IPS-NIHi7 (cell line): Measurements from ENCODE around the gene SLC16A3.
"Not testable (repeated sequence)": the region's sequence is repeated elsewhere in the genome, so short reads cannot be mapped to it uniquely, and the experiment has no call there.

Source experiments
- DNase-seq: peaks from one replicate; pipeline ENCODE4 v3.0.0; 2012; ENCODE audit warnings: mixed read lengths; ENCODE audit errors: extremely low spot score

SLC16A3 gene

DNA sequence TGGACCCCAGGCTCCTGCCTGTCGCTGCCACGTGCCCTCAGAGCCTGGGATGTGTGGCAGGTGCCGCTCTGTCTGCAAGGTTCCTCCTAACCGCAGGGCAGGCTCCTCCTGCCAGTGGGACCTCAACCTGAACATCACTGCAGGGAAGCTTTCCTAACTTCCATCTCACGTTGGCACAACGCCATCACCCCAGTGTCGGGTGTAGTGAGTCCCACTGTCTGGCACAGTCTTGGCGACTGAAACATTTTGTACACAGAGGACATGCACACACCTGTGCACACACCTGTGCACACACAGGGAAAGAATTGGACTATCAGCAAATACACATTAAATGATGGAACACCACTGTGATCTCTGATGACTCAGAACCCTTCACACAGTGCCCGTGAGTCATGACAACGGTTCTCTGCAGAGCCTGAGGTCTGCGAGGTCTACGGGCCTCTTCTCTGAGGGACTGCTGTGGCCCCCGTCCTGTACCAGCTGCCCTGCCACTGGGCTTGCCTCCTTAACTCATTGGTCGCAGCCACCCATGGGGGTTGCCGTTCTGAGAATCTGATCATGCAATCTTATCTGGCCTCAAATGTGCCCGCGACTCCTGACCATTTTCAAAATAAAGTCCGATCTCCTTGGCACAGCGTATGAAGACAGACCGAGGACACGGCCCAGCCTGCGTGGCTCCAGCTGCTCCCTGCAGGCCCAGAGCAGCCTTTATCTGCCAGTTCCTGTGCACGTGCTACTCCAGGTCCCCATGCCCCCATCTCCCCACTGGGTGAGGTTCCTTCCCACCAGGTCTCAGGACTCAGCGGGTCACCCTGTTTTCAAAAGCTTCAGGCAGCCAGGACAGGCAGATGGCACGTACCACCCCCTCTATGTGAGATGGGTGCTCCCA is 23.8 kb upstream of the SLC16A3 start:
- no peak for DNase-seq

DNA sequence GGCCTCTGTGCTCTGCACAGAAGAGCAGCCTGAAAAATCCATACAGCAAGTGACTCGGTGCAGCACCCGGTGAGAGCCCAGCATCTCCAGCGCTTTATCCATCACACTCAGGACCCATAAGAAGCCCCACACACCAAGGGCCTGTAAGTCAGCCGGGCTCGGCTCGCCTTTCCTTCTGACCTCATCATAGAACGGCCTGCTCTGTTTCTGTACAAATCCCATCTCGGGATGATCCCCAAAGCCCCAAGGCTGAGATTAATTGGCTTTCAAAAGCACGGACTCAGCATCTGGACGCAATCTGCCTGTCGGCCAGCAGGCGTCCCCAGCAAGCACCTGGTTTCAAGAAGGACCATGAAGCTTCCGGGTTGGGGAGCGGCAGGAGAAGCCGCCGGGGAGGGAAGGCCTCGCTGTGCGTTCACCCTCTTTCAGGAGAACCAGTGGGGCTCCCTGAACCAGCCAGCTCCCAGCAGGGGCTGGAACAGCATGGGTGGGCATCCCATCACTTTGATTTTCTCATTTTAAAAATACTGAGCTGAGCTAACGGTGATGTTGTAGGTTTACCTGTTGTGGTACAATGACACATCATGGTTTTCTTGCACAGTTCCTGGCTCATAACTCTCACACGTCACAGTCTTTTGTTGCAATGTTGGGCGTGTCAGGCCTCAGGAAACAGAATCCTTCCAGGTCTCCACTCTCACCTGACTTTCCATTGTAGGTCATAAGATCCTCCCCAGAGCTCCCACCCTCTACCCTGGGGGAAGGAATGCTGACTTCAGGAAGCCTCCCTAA is 22.9 kb upstream of the SLC16A3 start:
- peak; percentile 88 for DNase-seq

DNA sequence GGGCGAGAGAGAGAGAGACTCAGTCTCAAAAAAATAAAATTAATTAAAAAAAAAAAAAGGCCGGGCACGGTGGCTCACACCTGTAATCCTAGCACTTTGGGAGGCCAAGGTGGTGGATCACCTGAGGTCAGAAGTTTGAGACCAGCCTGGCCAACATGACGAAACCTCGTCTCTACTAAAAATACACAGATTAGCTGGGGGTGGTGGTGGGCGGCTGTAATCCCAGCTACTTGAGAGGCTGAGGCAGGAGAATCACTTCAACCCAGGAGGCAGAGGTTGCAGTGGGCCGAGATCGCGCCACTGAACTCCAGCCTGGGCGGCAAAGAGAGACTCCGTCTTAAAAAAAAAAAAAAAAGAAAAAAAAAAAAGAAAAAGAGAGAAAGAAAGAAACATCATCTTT is 18.2 kb upstream of the SLC16A3 start:
- DNase-seq = not testable (repeated sequence)

DNA sequence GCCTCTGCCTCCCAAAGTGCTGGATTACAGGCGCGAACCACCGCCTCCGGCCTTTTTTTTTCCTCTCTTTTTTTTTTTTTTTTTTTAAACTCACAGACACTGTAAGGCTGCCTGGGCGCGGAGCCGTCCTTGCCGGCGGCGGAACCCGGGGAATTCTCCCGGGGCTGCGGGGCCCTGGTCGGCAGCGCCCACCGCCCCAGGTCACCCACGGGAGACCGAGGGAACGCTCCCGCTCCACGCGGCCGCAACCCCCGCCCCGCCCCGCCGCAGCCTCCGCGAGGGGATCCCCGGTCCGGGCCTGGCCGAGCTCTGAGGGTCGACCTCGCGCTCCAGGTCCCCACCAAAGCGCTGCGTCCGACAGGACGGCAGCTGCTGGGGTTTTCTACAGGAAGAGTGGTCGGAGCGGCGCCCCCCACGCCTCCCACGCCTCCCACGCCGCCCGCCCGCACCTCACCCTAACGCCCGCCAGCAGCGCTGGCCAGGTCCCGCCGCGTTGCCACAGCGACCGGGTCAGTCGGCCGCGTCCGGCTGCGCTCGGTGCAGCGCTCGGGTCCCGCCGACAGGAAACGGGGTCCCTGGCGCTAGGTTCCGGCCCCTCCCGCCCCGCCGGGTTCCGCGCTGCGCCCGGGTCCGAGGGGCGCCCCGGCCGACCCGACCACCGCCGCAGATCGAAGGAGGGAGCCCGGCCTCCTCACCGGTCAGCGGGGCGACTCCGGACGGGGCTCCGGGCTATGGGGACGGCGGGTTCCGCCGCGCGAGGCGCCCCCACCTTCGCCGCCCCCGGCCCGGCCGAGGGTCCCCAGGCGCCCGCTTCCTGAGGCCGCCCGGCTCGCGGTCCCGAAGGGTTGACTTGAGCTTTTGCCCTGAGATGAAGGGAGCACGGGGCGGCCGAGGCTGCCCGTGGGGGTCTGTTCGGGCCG is 16.3 kb upstream of the SLC16A3 start, which contains the start of gene CCDC57:
Gene CCDC57, minus strand, starts transcription at position 512 of the 920 bp plus-strand sequence. CDS start 10,898 bp downstream, outside the sequence.
- peak; percentile 94 for DNase-seq

DNA sequence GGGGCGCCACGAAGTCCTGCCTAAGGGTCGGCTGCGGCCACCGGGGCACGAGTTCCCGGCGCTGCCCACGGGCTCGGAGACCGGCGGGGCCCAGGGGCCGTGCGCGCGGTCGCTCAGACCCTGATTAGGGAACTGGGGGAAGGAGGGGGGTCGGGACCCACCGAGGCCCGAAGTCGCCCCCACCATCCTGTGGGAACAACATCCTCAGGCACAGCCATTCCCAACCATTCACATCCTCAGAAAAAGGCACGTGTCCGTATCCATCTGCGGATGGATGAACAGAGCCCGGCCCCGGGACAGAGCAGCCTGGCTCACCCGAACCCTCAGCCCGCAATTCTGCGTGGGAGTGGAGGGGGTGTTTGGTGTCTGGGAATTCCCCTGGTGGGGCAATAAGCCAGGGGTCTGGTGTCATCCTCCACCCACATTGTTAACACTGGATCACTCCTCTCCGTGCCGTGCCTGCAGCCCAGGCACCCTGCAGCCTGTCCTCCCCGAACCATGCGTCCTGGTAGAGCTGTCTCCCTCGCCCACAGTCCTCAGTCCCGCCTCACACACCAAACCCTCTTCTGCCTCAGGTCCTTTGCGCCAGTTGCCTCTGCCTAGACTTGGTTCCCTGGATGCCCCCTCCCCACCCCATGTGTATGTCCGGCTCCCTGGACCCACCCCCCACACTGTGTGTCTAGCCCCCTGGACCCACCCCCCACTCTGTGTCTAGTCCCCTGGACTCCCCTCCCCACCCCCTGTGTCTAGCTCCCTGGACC is 15.4 kb upstream of the SLC16A3 start:
- DNase-seq = peak; percentile 70

DNA sequence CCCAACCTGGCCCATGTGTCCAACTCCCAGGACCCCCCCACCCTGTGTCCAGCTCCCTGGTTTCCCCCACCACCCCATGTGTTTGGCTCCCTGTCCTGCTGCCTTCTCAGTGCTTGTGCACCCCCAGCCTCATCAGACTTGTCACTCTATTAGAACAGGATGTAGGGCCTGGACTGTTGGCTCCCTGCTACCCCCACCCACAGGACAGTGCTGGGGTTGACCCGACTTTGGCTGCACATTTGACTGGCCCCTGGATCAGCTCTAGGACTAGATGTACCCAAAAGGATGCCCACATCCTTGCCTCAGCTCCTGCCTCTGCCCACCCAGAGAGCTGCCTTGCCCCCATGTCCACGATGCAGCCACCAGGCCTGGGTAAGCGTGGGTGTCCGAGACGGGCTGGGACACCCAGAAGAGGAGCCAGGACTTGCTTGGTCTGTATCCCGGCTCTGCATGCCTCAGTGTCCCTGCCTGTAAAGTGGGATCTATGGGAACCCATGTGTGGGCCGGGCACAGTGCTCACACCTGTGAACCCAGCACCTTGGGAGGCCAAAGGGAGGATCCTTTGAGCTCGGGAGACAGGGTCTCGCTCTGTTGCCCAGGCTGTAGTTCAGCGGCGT is 14.7 kb upstream of the SLC16A3 start:
- DNase-seq = no peak

DNA sequence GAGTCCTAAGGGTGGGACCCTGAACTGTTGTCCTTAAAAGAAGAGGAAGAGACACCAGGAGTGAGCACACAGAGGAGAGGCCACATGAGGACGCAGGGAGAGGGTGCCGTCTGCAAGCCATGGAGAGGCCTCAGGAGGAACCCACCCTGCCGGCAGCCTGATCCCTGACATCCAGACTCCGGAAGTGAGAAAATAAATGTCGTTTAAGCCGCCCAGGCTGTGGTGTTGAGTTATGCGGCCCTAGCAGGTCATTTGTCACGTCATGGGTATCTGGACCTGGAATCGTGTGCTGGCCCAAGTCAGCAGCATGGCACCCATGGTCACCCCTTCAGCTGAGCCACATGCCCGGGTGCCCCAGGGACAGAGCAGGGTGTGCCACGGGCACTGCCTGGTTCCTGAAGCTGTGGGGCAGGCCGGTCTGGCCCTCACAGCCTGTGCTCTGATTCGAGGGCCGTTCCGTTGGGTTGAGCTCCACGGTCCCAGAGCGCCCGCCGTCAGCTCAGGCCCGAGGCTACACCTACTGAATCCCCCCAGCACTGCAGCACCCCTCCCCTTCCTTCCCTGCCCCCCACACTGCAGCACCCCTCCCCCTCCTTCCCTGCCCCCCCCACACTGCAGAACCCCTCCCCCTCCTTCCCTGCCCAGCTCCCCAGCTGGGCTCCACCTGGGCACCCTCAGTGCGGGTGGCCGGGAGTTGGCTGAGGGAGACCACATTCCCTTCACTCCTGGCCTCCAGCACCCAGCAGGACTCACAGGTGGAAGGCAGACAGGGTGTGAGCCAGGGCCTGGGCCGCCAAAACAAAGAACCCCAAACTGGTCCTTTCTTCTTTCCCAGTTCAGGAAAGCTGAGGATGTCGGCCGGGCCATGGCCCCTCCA is 13.5 kb upstream of the SLC16A3 start:
- DNase-seq = no peak

DNA sequence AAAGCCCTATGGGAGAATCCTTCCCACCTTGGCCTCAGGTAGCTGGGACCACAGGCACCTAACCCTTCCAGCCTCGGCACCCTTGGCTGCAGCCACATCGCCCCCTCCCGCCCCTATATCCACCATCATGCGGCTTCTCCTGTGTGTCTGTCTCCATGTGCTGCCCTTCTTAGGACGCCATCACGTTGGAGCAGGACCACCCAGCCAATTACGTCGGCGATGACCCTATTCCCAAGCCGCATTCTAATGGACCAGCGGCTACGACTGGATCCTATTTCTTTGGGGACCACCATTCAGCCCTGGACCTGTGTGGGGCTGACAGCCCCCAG is 12.9 kb upstream of the SLC16A3 start:
- no peak for DNase-seq

DNA sequence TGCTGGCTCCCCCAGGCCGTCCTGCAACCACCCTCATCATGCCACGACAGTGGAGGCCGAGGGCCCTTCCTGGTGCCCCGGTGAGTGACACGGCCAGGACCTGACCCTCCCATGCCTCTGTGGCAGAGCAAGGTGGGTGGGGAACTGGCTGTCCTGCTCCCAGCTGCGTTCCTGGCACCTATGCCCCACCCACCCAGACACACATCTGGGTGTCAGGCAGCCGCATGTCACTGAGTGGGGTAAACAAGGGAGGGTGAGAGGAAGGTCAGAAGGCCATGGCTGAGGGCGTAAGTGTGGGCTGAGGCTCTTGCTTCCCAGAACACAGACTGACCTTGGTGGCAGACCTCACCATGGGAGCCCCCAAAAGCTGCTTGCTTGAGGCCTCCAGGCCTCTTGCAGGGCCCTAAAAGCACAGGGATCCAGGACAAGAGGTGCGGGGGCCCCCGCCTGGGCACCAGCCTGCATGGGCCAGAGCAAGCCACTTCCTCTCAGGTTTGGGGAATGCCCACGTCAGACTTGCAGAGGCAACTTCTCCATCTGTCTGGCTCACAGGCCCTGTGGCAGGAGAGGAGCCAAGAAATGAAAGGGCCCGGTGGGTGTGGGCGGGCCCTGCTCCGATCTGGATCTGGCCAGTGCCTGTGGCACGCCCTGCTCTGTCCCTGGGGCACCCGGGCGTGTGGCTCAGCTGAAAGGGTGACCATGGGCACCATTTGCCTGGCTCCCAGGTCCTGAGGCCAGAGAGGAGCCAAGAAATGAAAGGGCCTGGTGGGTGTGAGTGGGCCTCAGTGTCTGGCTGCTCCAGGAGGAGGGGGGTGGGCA is 12.3 kb upstream of the SLC16A3 start:
- DNase-seq = no peak

DNA sequence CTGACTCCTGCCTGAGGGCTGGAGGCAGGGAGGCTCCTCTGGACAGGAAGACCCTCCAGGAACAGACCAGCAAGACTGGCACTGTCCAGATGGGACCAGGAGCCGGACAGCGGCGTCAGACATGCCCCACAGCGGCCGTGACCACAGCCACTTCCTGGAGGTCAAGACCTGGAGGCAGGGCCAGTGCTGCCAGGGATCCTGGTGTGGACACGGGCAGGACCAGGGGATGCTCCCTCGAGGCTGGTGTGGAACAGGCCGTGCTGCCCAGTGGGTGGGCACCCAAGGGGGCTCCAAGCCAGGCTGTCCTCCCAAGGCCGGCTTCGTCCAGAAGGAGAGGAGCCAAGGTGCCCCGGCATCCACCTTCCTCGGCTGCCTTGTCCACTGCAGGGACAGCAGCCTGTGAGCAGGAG is 11.7 kb upstream of the SLC16A3 start:
- DNase-seq = no peak

DNA sequence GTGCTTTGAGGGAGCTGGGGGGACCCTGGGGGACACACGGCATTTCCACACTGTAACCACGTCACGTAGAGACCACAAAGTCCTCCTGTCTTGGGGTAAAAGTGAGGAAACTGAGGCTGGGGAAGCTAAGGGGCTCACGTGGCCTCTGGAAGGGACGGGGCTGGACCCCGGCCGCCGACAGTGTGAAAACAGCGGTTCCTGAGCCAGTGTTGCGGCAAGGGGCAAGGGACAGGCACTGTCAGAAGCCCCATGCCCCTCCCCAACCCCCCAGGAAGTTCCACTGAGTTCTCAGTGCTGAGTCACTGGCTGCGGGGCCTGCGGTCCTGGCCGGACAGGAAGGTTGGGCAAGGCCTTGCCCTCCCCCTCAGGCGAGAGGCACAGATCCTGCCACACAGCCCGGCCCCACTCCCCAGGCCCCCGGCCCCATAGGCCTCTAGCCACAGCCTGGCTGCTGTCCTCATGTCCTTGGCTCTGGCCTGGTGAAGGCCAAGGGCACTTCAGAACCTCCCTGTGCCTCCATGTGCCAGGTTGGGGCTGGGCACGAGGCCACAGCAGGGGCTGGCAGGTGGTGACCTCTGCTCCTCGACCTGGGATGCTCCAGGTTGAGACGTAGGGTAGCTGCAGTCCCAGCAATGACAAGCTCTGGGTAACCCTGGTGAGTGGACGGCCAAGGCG is 11.2 kb upstream of the SLC16A3 start:
- no peak for DNase-seq

DNA sequence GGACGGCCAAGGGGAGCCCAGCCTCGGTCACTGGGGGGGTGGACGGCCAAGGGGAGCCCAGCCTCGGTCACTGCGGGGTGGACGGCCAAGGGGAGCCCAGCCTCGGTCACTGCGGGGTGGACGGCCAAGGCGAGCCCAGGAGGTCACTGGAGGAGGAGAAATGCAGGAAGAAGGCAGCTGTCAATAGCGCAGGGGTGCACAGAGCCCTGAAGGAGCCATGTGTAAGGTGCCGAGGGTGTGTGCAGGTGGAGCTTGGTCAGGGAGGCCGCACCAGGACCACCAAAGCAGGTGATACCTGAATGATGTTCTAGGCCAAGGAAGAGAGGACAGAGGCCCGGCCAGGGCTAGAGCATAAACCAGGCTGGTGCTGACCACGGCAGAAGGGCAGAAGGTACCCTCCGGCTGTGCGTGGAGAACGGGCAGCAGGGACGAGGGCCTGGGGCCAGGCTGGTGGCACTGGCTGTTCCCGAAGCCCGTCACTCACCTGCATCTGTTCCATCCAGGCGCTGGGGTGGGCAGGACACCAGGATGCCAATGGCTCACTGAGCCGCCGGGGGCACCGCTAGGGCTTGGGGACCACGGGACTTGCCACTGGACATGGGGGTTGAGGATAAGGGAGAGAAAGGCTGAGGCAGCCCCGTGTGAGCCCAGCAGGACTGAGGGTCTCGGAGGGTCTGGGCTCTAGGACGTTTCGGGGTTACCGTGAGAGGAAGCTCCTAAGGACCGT is 10.3 kb upstream of the SLC16A3 start:
- DNase-seq = no peak

DNA sequence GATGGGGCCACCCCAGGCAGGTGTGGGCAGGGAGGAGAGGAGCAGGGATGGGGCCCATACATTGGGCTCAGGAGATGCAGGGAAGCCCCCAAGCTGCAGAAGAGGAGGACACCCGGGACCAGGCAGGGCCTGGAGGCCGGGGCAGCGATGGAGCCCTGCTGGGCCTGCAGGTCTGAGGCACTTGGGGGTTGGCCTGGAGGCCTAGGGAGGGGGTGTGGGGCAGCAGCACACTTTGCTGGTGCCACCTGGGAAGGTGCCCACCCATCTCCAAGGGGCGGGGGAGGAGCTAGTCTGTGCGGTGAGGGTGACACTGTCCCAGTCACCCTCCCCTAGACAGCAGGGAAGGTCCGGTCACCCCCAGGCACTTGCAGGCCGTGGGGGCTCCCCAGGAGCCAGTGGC is 9.8 kb upstream of the SLC16A3 start:
- no peak for DNase-seq

DNA sequence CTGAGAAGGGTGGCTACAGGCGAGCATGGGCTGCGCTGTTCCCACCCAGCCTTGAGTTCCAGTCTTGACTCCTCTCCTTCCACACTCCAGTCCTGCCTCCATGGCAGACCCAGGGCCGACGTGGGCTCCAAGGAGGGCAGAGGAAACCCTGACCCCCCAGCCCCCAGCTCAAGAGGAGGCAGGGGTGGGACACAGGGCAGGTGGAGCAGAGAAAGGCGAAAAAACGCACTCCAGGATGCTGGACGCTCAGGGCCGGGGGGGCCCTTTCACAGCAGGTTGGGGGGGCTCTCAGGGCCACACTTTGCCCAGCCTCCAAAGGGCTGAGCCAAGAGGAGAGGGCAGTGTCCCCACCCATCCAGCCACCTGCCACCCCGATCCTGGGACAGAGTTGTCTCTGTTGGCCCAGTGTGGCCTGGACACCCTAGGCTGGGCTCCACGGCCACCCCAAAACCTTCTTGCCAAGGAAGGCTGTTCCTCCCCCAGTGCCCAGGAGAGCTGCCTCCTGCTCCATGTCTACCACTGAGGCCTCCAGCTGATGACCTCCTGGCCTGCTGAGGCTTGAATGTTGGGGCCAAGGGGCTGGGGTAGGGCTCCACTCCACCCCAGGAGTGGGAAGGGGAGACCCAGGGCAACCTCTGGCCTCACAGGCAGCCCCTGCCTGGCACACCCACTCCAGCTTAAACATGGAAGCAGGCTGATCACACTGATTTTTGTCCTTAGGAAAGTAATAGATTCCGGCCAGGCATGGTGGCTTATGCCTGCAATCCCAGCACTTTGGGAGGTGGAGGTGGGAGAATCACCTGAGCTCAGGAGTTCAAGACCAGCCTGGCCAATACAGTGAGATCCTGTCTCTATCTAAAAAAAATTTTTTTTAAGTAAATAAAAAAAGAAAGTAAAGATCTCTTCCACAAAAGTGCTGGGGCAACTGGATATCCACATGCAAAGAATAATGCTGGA is 8.8 kb upstream of the SLC16A3 start:
- no peak for DNase-seq

DNA sequence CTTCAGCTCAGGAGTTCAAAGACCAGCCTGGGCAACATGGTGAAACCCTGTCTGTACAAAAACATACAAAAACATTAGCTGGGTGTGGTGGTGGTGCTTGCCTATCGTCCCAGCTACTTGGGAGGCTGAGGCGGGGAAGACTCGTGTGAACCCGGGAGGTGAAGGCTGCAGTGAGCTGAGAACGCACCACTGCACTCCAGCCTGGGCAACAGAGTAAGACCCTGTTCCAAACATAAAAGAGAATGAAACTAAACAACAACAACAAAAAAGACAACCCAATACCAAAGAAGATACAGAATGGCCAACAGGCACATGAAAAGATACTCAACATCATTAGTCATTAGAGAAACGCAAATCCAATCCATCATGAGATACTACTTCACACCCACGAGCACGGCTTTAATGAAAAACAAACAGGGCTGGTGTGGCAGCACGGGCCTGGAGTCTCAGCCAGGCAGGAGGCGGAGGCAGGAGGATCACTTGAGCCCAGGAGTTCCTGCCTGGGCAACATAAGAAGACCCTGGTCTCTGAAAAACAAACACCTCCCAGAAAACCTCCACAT is 7.4 kb upstream of the SLC16A3 start:
- no peak for DNase-seq

DNA sequence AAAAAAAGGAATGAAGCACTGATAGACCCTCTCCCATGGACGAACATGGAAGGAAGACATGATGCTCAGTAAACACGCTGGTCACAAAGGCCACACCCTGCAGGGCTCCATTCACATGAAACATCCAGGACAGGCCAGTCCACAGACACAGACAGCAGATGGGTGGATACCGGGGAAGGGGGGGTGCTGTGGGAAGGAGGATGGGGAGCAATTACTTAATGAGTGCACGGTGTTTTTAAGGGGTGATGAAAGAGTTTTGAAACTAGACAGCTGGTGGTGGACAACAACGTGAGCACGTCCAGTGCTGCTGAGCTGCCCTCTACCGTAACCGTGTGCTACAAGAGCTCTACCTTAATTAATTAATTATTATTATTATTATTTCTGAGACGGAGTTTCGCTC is 6.0 kb upstream of the SLC16A3 start:
- DNase-seq = no peak
